ENCODE data around the gene PIK3R6.

DNA sequence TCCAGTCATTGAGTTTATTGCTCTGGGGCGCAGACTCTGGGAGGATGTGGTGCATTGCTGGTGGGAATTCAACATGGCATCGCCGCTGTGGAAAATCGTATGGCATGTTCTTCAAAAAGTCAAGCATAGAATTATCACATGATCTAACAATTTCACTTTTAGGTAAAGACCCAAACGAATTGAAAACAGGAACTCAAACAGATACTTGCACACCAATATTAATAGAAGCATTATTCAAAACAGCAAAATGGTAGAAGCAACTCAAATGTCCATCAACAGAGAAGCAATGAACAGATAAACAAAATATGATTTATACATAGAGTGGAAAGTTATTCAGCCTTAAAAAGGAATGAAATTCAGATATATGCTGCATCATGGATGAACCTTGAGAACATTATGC is 15.9 kb downstream of the PIK3R6 start:
- TF ChIP-seq, protein P1, sequence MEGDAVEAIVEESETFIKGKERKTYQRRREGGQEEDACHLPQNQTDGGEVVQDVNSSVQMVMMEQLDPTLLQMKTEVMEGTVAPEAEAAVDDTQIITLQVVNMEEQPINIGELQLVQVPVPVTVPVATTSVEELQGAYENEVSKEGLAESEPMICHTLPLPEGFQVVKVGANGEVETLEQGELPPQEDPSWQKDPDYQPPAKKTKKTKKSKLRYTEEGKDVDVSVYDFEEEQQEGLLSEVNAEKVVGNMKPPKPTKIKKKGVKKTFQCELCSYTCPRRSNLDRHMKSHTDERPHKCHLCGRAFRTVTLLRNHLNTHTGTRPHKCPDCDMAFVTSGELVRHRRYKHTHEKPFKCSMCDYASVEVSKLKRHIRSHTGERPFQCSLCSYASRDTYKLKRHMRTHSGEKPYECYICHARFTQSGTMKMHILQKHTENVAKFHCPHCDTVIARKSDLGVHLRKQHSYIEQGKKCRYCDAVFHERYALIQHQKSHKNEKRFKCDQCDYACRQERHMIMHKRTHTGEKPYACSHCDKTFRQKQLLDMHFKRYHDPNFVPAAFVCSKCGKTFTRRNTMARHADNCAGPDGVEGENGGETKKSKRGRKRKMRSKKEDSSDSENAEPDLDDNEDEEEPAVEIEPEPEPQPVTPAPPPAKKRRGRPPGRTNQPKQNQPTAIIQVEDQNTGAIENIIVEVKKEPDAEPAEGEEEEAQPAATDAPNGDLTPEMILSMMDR (IDR thresholded peaks at IDR 0.05) = no peak
- TF ChIP-seq POLR2A (IDR thresholded peaks at IDR 0.05) = no peak
